SU-DHL-6 (cell line): ENCODE measurements around the gene YPEL3.

Experiments
- EZH2phosphoT487 ChIP-seq: fragments of 200-600 bp; sonication (generic), shearing (Covaris generic); conservative IDR thresholded peaks from 2 replicates; pipeline ENCODE4 v1.6.1; 2018; ENCODE audit warnings: mild to moderate bottlenecking, antibody characterized with exemption, low read length, moderate library complexity, mixed read lengths
- TF ChIP-seq, protein P1 (sequence below): fragments of 200-600 bp; sonication (generic); IDR thresholded peaks from one replicate; pipeline ENCODE4 v1.5.1; 2017; ENCODE audit warnings: antibody characterized with exemption, mild to moderate bottlenecking, low read length, moderate library complexity; ENCODE audit not compliant: insufficient read depth, poor library complexity, severe bottlenecking

GRCh38 chr16:30068333-30068732 is 27.7 kb downstream of the YPEL3 start:
- TF ChIP-seq, protein P1, sequence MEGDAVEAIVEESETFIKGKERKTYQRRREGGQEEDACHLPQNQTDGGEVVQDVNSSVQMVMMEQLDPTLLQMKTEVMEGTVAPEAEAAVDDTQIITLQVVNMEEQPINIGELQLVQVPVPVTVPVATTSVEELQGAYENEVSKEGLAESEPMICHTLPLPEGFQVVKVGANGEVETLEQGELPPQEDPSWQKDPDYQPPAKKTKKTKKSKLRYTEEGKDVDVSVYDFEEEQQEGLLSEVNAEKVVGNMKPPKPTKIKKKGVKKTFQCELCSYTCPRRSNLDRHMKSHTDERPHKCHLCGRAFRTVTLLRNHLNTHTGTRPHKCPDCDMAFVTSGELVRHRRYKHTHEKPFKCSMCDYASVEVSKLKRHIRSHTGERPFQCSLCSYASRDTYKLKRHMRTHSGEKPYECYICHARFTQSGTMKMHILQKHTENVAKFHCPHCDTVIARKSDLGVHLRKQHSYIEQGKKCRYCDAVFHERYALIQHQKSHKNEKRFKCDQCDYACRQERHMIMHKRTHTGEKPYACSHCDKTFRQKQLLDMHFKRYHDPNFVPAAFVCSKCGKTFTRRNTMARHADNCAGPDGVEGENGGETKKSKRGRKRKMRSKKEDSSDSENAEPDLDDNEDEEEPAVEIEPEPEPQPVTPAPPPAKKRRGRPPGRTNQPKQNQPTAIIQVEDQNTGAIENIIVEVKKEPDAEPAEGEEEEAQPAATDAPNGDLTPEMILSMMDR, result no peak
- no peak for TF ChIP-seq EZH2phosphoT487
